GM19467 (cell line): Measurements from ENCODE around the gene DBH.

ENCODE experiments used
- ATAC-seq: cut with Tn5 transposase; IDR thresholded peaks from one replicate; pipeline ENCODE4 v1.9.1; 2021; ENCODE audit warnings: mild to moderate bottlenecking, moderate library complexity; ENCODE audit not compliant: unreplicated experiment

Gene DBH

DNA sequence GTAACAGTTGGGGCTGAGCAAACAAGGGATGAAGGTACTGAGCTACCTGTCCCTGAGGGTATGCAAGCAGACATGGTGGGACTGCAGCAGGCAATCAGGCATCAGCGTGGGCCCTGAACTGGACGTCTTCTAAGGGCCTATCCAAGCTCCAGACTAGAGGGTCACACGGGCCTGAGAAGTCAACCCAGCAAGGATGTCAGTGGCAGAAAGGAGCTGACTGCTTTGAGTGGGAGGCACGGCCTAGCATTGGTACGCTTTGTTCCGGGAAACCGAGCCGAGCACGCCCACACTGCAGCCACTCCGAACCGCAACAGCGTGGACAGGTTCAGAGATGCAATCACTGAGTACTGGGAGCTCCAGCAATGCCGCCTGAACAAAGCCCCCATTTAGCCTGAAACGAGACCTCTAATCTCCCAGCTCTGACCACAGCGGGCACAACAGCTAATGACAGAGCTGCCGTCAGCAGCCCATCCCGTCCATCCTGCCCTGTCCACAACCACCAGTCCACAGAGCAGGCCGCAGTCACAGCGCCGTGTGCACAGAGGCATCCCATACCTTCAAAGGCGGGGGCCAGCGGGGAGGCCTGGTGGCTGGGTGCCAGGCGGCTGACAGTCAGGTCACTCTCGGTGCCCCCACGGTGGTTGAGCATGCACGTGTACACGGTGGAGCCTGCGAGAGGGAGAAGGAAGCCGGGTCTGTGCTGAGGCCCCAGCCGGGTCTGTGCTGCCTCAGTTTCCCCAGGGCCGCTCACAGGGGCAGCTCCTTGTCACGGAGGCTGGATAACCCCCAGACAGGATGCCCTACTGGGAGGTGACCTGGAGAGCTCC is 57.8 kb downstream of the DBH start:
- no peak for ATAC-seq

DNA sequence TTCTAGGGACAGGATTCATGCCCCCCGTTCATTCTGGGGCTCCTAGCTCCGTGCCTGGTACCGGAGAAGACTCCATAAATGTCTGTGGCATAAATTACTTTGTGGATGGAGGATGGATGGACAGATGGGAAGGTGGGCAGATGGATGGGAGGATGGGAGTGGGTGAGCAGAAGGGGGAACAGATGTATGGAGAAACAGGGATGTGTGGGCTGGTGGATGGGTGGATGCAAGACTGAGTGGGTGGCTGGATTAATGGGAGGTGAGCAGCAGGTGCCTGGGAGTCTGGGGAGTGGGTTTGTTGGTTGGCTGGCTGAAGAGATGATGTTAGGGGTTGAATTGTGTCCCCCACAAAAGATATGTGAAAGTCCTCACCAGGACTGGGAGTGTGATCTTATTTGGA is 58.5 kb downstream of the DBH start:
- no peak for ATAC-seq

DNA sequence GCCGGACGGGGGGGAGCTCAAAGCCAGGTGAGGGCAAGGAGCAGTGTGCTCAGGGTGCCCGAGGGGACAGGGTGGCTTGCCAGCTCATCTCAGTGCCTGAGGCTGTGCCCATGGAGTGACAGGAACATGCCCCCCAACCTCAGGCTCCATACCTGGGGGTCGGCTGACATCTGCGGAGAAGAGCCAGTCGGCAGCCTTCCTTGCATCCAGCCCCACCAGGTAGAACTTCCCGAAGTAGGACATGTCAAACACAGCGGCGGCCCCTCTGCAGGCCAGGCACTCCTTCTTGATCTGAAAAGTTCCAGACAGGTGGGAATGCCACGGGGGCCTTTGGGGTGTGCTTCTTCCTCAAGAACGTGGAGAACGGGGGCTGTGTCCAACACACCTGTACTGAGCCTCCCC is 59.9 kb downstream of the DBH start:
- ATAC-seq: no peak

DNA sequence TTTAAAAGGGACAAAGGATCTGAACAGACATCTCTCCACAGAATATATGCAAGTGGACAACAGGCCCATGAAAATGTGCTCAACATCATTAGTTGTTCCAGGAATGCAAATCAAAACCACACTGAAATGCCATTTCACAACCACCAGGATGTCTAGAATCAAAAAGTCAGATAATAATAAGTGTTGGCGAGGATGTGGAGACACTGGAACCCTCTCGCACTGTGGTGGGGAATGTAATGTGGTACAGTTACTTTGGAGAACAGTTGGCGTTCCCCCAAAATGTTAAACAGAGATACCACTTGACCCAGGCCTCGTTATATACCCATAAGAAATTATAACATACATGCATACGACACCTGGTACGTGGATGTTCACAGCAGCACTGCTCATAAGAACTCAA is 63.4 kb downstream of the DBH start:
- no peak for ATAC-seq

DNA sequence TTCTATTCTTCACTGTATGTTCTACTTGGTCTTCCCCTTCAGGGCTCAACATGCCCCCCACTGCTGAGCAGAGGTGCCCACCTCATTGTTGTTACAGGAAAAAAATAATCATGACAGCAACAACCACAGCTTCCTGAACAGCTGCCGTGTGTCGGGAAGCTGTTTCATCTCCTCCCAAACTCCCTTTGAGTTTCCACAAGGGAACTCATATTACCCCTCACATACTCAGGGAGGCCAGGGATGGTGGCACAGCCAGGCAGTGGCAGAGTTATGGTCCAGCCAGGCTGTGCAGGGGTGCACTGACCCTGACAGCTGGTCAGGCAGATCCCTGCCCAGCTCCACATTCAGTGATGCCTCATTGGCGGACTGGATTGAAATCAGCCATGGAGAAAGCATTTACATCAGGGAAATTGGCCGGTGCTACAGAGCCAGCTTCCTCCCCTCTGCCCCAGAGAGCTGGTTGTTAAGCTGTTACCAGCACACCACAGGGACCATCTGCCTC is 64.7 kb downstream of the DBH start:
- no peak for ATAC-seq

DNA sequence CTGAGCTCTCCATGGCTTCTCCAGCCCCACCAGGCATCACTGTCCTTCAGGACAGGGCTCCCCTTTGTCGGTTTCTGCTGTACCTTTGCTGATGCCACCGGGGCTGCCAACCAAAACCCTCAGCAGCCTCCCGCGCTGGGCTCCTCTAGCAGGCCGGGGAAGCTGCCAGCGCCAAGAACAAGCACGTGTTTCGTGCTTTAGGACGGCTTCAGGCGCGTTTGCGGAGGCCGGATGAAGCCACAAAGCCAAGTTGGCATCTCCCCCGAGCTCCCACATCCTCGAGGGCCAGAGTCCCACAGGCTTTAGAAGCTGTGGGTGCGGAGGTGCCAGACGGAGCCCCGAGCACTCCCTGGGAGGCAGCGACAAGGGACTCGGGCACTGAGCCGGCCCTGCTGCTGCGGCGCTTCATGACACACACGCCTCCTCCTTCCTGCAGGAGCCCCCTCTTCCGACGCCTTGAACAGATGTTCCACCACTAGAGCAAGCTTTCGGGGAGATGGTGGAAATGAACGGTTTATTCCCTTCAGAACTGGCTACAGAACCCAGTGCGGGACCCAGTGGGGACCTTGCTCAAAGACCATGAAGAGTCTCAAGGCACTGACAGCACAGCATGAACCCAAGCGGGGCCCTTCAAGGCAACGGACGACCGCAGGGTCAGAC is 65.3 kb downstream of the DBH start:
- ATAC-seq: no peak

DNA sequence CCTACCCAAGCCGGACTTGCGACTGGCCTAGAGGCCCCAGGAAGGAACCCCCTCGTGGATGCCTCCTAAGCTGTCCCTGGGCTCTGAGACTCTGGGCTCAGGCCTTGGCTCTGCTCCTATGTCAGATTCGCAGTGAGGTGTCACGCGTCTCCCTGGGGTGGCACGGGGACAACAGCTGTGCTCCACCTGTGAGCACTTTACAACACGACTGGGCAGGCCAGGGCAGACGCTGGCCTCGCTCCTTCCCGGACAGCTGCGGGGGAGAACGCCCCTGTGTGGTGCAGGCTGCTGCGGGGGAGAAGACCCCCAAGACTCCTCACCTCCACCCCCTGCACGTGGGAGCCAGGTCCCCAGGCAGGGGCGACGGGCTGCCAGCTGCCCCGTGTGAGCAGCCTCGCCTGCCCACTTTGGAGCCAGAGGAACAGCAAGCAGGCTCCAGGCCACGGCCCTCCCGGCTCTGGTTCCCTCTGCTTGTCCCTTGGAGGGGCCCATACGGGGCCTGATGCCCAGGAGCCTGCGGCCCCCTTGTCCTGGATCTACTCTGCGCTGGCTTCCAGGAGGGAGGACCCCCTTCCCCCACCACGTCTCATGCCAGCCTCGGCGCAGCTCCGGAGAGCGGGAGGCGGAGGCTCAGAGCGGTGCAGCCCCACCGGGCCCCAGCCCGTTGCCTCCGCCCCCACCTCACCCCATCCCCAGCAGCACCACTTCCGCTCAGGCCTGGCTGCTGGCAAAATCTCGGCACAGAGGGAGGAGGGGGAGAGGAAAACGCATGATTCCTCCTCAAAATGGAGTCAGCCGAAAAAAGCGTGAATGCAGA is 66.0 kb downstream of the DBH start:
- ATAC-seq: no peak

DNA sequence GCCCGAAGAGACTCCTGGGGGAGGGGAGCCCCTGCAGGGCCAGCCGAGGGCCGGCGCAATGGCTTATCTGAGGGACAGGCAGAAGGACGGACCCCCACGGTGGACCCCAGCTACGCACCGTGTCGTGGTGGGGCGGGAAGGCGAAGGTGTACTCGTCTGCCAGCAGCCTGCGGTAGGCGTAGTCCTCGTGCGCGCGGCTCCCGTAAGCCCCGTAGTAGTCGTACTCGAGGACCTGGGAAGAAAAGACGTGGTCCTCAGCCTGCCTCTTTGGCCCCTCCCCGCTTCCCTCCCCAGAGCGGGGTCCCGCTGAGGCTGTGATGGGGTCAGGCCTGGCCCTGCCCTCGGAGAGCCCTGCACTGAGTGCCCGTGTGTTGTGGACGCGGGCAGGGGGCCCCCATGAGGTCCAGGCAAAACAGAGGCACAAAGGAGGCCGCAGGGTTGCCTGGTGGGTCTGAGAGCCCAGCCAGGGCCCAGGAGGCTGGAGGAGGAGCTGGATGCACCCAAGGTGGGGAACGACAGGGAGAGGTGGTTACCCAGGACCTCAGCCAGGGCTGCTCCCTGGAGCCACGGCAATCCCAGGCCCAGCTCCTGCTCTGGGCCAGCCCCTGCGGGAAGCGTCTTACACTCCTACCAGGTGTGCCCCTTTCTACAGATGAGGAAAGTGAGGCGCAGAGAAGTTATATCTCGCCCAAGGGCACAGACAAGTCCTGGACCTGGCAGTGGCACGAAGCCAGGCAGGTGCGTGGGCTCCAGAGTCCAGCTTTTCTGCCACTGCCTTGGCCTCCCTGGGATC is 66.8 kb downstream of the DBH start:
- ATAC-seq: no peak

DNA sequence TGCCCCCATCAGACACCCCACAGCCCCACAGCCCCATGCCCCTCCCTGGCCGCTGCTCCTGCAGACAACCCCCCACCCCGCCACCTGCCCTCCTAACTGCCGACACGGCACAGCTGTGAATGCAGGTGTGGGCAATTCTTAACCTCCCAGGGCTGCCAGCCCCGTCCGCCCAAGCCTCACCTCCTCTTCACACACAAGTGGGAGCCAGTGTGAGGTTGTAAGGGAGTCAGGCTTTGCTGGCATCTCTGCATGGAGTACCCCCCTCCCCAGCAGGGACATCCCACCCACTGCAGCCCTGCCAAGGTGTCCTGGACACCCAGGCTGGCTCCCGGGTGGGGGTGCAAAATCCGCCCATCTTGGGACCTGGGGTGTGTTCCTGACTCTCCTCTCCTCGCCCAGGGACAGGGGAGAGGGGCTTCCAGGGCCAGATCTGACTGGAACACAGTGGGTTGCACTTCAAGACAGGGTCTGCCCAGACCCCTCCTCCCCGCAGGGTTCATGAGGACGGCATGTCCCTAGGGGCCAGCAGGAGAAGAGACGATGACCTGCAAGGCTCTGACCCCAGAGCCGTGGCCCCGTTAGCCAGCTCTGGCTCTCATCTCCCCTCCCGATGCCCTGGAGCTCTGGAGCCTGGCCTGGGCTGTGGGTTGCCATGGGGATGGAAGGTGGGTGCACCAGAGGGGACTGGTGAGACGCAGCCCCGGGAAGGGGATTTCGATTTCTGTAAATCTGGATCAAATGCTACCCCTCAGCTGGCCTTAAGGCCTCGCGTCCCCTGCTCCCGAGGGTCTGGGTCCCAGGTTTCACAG is 67.6 kb downstream of the DBH start:
- no peak for ATAC-seq

DNA sequence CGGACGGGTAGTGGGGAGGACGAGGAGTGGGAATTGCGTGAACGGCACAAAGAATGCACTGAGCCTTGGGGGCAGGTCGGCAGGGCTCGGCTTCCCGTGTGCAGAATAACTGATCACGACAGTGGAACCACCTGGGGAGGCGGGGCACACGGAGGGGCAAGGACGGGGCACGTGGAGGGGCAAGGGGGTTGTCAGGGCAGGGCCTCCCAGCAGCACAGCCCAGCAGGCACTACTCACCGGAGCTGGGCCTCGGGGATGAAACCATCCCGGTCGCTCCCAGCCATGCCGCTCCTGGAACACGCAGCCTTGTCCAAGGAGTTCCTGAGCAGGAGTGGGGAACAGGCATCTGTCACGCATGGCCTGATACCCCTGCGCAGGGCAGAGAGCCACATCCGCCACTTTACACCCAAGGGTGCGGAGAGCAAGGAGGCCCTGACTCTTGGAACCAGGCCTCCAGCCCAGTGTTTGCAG is 68.6 kb downstream of the DBH start:
- no peak for ATAC-seq

DNA sequence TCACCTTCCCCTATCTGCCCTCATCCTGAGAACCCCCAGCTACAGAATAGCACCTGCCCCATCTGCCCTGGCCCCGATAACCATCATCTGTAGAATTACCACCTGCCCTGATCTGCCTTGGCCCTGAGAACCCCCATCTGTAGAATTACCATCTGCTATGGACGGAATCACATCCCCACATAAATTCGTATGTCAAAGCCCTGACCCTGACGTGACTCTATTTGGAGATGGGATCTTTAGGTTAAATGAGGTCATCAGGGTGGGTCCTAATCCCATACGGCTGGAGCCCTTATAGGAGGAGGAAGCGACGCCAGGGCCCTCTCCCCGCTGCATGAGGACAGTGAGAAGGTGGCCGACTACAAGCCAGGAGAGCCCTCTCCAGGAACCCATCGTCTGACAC is 69.4 kb downstream of the DBH start:
- ATAC-seq: no peak

DNA sequence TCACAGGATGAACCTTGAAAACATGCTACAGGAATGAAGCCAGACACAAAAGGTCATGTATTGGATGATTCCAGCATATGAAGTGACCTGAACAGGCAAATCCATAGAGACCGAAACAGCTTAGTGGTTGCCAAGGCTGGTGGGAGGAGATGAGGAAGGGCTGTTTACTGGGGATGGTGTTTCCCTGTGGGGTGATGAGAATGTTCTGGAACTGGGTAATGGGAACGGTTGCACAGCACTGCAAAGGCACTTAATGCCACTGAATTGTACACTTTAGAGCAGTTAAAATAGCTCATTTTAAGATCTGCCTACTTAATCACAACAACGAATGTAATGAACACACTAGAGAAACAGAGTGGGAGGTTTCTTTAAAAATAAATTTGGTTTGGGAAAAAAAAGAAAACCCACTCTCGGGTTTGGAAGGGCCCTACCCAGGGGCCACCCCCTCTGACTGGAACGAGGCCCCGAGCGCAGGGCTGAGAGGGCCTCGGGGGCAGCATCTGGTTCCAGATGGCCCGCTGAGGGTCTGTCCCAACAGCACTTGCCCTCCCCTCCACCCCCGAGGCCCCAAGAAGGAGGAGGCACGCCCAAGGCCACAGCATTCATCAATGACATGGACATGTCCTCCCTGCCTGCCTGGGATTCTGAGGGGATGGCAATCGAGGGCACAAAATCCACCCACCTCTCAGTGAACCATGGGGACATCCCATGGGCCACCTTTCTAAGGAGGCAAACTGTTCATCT is 70.3 kb downstream of the DBH start:
- no peak for ATAC-seq

DNA sequence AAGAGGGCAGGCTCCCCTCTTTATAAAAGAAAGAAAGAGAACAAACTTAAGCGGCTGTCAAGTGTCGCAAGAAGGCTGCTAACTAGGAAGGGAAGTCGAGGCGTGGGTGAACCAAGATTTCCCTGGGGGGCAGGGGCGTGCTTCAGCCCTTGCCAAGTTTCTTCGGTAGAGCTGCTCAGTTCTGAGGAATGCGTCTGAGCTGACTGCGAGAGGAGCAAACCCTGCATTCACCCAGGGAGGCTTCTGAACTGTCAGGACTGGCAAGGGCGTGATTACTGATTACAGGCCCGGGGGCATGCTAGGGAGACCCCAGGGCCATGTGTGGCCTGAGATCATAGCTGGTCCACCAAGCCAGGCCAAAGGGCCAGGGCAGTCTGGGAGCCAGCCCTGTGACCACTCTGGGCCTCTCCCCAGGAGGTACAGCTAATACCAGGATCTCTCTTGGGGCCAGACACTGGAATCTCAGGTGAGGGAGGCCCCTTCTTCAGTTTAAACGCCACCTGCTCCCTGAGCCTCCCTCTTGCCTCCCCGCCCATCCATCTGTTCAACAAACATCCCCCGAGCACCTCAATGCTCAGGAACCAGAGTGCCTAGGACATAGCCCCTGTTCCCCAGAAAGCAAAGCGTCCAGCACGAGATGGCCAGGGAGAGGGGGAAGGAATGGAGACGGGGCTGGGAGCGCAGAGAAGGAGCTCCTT is 71.1 kb downstream of the DBH start:
- ATAC-seq: no peak

DNA sequence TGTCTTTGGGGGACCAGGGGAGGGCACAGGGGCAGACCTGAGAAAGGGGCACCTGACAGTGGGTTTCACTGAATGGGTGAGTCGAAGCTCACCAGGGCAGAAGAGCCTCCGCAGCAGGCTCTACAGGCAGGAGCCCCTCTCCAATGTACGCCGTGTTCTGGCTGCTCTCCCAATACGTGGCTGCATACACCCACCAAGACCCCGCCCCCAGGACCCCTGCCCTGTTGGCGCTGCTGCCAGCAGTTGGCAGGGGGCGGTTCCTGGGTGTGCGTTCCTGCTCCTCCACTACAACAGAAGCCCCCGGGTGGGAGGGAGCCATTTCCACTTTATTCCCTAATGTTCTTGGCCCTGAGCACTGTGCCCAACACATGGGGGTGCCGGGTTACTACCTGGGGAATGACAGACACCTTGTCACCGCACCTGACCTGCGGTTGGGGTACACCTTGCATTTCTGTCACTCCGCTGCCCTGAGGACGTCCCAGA is 71.6 kb downstream of the DBH start:
- no peak for ATAC-seq

DNA sequence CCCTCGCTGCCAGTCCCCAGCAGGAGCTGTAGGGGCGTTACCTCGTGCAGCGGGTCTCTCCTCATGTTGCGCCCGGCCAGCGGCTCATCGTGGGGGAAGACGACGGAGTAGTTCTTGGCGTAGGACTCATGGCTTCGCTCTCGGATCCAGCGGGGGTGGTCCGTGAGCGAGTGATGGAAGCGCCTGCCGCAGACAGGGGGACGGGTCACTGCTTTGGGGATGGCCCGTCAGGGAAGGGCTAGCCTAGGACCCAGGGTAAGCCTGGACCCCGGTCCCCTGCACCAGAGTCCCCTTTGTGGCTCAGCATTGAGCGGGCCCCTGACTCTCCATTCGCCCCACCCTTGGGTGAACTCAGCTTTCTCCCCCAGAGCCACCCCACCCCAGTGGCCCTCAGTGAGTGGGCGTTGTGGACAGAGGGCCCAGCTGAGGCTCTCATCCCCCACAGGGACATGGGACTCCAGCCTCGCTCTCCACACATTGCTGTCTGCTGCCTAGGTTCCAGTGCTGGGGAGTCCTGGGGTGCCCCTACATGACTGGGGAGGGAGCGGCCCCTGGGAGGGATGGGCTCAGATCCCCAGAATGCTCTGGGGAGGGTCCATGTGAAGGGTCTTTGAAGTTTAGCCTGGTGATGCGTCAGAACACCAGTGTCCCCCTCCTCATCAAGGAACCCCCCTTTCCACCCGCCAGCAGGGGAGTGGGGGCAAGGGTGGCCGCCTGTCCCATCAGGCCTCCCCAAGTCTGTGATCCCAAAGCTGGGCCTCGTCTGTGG is 72.3 kb downstream of the DBH start:
- ATAC-seq: no peak
